ENCODE results near the gene APLP1.

DNA sequence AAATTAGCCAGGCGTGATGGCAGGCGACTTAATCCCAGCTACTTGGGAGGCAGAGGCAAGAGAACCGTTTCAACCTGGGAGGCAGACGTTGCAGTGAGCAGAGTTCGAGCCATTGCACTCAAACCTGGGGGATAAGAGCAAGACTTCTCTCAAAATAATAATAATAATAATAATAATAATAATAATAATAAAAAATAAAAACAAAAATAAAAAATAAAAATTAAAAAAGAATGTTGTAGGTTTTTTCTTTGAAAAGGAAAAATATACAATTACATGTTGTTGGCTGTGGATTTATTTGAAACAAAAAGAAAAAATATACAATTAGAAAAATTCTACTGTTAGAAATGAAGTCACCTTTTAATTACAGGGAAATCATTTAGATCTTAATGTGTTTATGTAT lies 44.2 kb upstream of the APLP1 start:
- TF ChIP-seq, protein P1, sequence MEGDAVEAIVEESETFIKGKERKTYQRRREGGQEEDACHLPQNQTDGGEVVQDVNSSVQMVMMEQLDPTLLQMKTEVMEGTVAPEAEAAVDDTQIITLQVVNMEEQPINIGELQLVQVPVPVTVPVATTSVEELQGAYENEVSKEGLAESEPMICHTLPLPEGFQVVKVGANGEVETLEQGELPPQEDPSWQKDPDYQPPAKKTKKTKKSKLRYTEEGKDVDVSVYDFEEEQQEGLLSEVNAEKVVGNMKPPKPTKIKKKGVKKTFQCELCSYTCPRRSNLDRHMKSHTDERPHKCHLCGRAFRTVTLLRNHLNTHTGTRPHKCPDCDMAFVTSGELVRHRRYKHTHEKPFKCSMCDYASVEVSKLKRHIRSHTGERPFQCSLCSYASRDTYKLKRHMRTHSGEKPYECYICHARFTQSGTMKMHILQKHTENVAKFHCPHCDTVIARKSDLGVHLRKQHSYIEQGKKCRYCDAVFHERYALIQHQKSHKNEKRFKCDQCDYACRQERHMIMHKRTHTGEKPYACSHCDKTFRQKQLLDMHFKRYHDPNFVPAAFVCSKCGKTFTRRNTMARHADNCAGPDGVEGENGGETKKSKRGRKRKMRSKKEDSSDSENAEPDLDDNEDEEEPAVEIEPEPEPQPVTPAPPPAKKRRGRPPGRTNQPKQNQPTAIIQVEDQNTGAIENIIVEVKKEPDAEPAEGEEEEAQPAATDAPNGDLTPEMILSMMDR (IDR thresholded peaks at IDR 0.05) = no peak
- no peak for TF ChIP-seq POLR2A (IDR thresholded peaks at IDR 0.05)

All from thyroid gland (tissue), 4 donors.